IMR-90 (cell line): ENCODE results near the gene KIRREL1. TPM values are rescaled to one million over a fixed set of nuclear protein-coding genes. Genes with fewer than 3 reads are reported as not detected.

Experiments used
- ATAC-seq: fragments of 200-7000 bp; cut with Tn5 transposase; 2 replicates; pipeline ENCODE4 v1.9.1; 2020; ENCODE audit warnings: low read depth, mild to moderate bottlenecking, moderate library complexity
- BruUV-seq: library from RNA; stranded (reverse); fragments of 400-500 nt; replicated peaks from 2 replicates; lab custom pipeline; 2021; lab: Mats Ljungman, UMichigan
- CTCF ChIA-PET: fragments of 300-600 bp; formaldehyde crosslinking; extraction: SDS; loops from one replicate; lab custom pipeline; 2021; ENCODE audit warnings: antibody characterized with exemption; lab: Yijun Ruan, JAX
- POLR2A ChIA-PET: fragments of 300-600 bp; sonication (Branson Sonifier 250); formaldehyde crosslinking; loops from one replicate; lab custom pipeline; 2022; ENCODE audit warnings: antibody characterized with exemption; ENCODE audit not compliant: unreplicated experiment; lab: Charles Lee
- DNase-seq: peaks from one replicate; pipeline ENCODE4 v3.0.0; 2013
- H2AFZ ChIP-seq: replicated peaks from 2 replicates; pipeline ENCODE3; 2013; ENCODE audit warnings: low read length, mild to moderate bottlenecking; ENCODE audit not compliant: poor library complexity
- H2AK5ac ChIP-seq: 2 replicates; pipeline ENCODE4 v1.6.1; 2013; ENCODE audit warnings: low read depth, low read length, inconsistent platforms
- H2AK9ac ChIP-seq: replicated peaks from 2 replicates; pipeline ENCODE3; 2013; ENCODE audit warnings: mild to moderate bottlenecking, low read depth, low read length, moderate library complexity; ENCODE audit not compliant: poor library complexity
- H2BK120ac ChIP-seq: 2 replicates; pipeline ENCODE4 v1.6.1; 2013; ENCODE audit warnings: low read depth, low read length, inconsistent platforms
- H2BK15ac ChIP-seq: 3 replicates; pipeline ENCODE4 v1.6.1; 2013; ENCODE audit warnings: low read depth, low read length, inconsistent platforms
- H2BK20ac ChIP-seq: 2 replicates; pipeline ENCODE4 v1.6.1; 2013; ENCODE audit warnings: low read depth, mild to moderate bottlenecking, inconsistent platforms, low read length, moderate library complexity
- H2BK5ac ChIP-seq: 2 replicates; pipeline ENCODE4 v1.6.1; 2013; ENCODE audit warnings: mild to moderate bottlenecking, low read depth, low read length, inconsistent platforms; ENCODE audit not compliant: poor library complexity, severe bottlenecking
- H3K14ac ChIP-seq: replicated peaks from 2 replicates; pipeline ENCODE4 v1.6.1; 2013; ENCODE audit warnings: low read depth, low read length, inconsistent platforms
- H3K18ac ChIP-seq: 2 replicates; pipeline ENCODE4 v1.6.1; 2013; ENCODE audit warnings: low read depth, low read length, control low read depth
- H3K23ac ChIP-seq: 2 replicates; pipeline ENCODE4 v1.6.1; 2013; ENCODE audit warnings: low read depth, low read length, inconsistent platforms
- H3K27ac ChIP-seq: 2 replicates; pipeline ENCODE4 v1.5.1; 2013; ENCODE audit warnings: mild to moderate bottlenecking, control low read depth, low read length; ENCODE audit not compliant: insufficient read depth
- H3K27me3 ChIP-seq: 2 replicates; pipeline ENCODE4 v1.6.1; 2013; ENCODE audit warnings: low read length; ENCODE audit not compliant: control insufficient read depth, insufficient read depth
- H3K36me3 ChIP-seq: 2 replicates; pipeline ENCODE4 v1.6.1; 2013; ENCODE audit warnings: low read length, mixed read lengths; ENCODE audit not compliant: control insufficient read depth, insufficient read depth
- H3K4ac ChIP-seq: 2 replicates; pipeline ENCODE4 v1.6.1; 2013; ENCODE audit warnings: low read depth, low read length, inconsistent platforms
- H3K4me1 ChIP-seq: 2 replicates; pipeline ENCODE4 v1.6.1; 2013; ENCODE audit warnings: low read length, mixed read lengths; ENCODE audit not compliant: control insufficient read depth, insufficient read depth
- H3K4me2 ChIP-seq: 2 replicates; pipeline ENCODE4 v1.6.1; 2013; ENCODE audit warnings: low read depth, mild to moderate bottlenecking, control low read depth, low read length, moderate library complexity
- H3K4me3 ChIP-seq: 2 replicates; pipeline ENCODE4 v1.5.1; 2013; ENCODE audit warnings: low read depth, mild to moderate bottlenecking, control low read depth, low read length, moderate library complexity; ENCODE audit not compliant: insufficient read depth
- H3K56ac ChIP-seq: 2 replicates; pipeline ENCODE4 v1.6.1; 2013; ENCODE audit warnings: low read length, inconsistent platforms; ENCODE audit not compliant: insufficient read depth; ENCODE audit errors: extremely low read depth
- H3K79me1 ChIP-seq, 2 experiments: 2 replicates each; pipeline ENCODE4 v1.6.1; 2013; ENCODE audit warnings: low read length in 2 of 2, inconsistent platforms in 1 of 2, low read depth in 1 of 2
- H3K9ac ChIP-seq: 2 replicates; pipeline ENCODE4 v1.6.1; 2013; ENCODE audit warnings: low read depth, low read length, control low read depth
- H3K9me1 ChIP-seq: 2 replicates; pipeline ENCODE4 v1.6.1; 2013; ENCODE audit warnings: low read length, inconsistent platforms; ENCODE audit not compliant: insufficient read depth
- H3K9me3 ChIP-seq: 2 replicates; pipeline ENCODE4 v1.6.1; 2013; ENCODE audit warnings: low read length; ENCODE audit not compliant: control insufficient read depth, insufficient read depth
- H4K20me1 ChIP-seq: 2 replicates; pipeline ENCODE4 v1.6.1; 2013; ENCODE audit warnings: low read length, inconsistent platforms; ENCODE audit not compliant: insufficient read depth
- H4K5ac ChIP-seq: 2 replicates; pipeline ENCODE4 v1.6.1; 2013; ENCODE audit warnings: mild to moderate bottlenecking, low read depth, low read length, control low read depth
- H4K8ac ChIP-seq, 2 experiments: 2 replicates each; pipeline ENCODE4 v1.6.1; 2013; ENCODE audit warnings: low read depth in 2 of 2, low read length in 2 of 2, control low read depth in 1 of 2, inconsistent platforms in 1 of 2
- H4K91ac ChIP-seq: 2 replicates; pipeline ENCODE4 v1.6.1; 2013; ENCODE audit warnings: low read depth, low read length, inconsistent platforms; ENCODE audit not compliant: insufficient read depth
- MAFK ChIP-seq: IDR thresholded peaks from 2 replicates; pipeline ENCODE4 v1.6.1; 2012; ENCODE audit warnings: low read depth, low read length, improper control_type of control experiment
- MAZ ChIP-seq: IDR thresholded peaks from 2 replicates; pipeline ENCODE4 v1.6.1; 2012; ENCODE audit warnings: low read depth, mild to moderate bottlenecking, low read length, improper control_type of control experiment, moderate library complexity, borderline replicate concordance
- RCOR1 ChIP-seq: IDR thresholded peaks from 2 replicates; pipeline ENCODE4 v1.6.1; 2012; ENCODE audit warnings: mild to moderate bottlenecking, low read length, improper control_type of control experiment; ENCODE audit not compliant: insufficient replicate concordance
- WGBS, 2 experiments: methylation state at CpG; one replicate each; pipeline versions ENCODE4 v1.1.5 to v1.1.7; 2013; ENCODE audit warnings: missing lambda C conversion rate in 2 of 2; ENCODE audit not compliant: insufficient read length in 1 of 2; ENCODE audit errors: extremely low coverage in 2 of 2; 5-methylcytosine and 5-hydroxymethylcytosine counted together
- dilution Hi-C: fragments of 300-500 bp; cut with HindIII; formaldehyde crosslinking; loops from one replicate; pipeline ENCODE4 v1.14.3; 2018; ENCODE audit warnings: low sequenced_read_pairs; ENCODE audit not compliant: unreplicated experiment
- in situ Hi-C: fragments of 300-500 bp; cut with MboI; formaldehyde crosslinking; loops from 3 replicates; pipeline ENCODE4 v1.14.3; 2019; ENCODE audit warnings: low sequenced_read_pairs, inconsistent platforms, mixed read lengths
- intact Hi-C: fragments of 100-400 bp; cut with micrococcal nuclease; formaldehyde crosslinking; loops from 2 replicates; pipeline ENCODE4 v1.10.0; 2022
- polyA plus RNA-seq, 3 experiments: library from polyadenylated mRNA; depleted of rRNA; stranded (reverse); fragments of >200 nt; gene quantifications; 2 replicates each; pipeline ENCODE4 v1.2.3, GENCODE V29; 2012; ENCODE audit warnings: low replicate concordance in 1 of 3
- total RNA-seq: library from RNA; depleted of rRNA; stranded (reverse); fragments of >200 nt; gene quantifications from 2 replicates; pipeline ENCODE4 v1.2.3, GENCODE V29; 2012
- TF ChIP-seq, protein P1 (sequence below): fragments of 150-350 bp; IDR thresholded peaks from 2 replicates; pipeline ENCODE4 v1.6.1; 2017; ENCODE audit warnings: mild to moderate bottlenecking, antibody characterized with exemption, low read length, low read depth

KIRREL1 gene
- total and polyA plus RNA-seq, 2 of the 4 experiments (the other 2 are of a cell fraction), result 58.1 to 64.7 TPM

DNA sequence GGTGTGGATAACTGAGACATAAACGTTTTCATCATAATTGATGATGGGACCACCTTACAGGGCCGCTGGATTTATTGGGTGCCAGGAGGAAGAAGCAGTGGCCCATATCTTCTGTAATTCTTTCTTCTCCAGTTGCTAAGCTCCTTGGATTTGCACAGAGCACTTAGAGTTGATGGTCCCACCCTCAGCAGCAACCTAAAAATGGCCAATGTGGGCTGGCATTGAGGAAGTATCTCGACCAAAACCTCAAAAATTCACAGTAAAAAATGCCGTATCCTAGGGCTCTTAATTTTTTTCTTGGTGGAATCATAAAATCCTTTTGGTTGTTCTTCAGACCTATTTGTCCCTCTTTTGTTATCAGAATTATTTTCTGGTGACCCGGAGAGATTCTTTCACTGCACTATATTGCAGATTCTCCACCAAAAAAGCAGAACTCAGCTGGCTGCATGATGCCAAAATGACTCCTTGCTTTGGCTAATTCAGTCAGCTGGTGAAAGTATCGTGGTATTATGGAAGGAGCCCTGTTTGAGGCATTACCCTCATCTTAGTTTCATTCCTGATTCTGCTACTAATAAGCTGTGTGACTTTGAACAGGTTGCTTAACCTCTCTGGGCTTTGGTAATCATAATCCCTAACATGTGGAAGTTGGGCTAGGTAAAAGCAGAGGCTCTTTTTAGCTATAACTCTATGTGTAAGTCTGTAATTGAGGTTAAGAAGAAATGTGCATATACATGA lies 27.6 kb downstream of the KIRREL1 start:
- H2BK15ac ChIP-seq, result peak overlapping the region; percentile 75; the same call in 2 of the 3 replicates
- no CpG with 5 or more reads among the region's 6 CpGs for WGBS, 2 experiments
- peak overlapping the region; percentile 65 for H4K5ac ChIP-seq
- peak overlapping the region; percentile 100 for H3K18ac ChIP-seq
- H3K4me3 ChIP-seq, result no peak overlapping the region
- H3K9me3 ChIP-seq, result no peaks in the 10 kb centered on the region
- intact Hi-C loops (loop anchor here (2.0 kb wide), 1 partner anchor 16 kb away; no protein-coding TSS in a partner anchor), dilution Hi-C loops (no loop called here), in situ Hi-C loops (no loop called here)
- peaks cover under 1% of the 10 kb centered on the region; the same call in 1 of the 2 replicates for H4K20me1 ChIP-seq
- H3K4me1 ChIP-seq, result peaks cover 58% of the 10 kb centered on the region
- ChIA-PET POLR2A (interaction anchor here (0.6 to 2.2 kb wide), 2 partner anchors 10 to 82 kb away, joined by 8 to 25 read pairs; no protein-coding TSS in a partner anchor), CTCF (interaction anchor here (0.7 to 1.5 kb wide), 3 partner anchors 9 to 29 kb away, joined by 3 to 8 read pairs (median 3); no protein-coding TSS in a partner anchor)
- H3K23ac ChIP-seq, result peak overlapping the region; percentile 90
- peak overlapping the region; percentile 95 for H3K56ac ChIP-seq
- no TSS peak for BruUV-seq
- H3K9me1 ChIP-seq, result peaks cover 32% of the 10 kb centered on the region
- peaks cover 8% of the 10 kb centered on the region for H3K36me3 ChIP-seq
- peak overlapping the region; percentile 77 for H4K91ac ChIP-seq
- DNase-seq (no peak), ATAC-seq (no peak)
- peak overlapping the region; percentile 99 for H3K4ac ChIP-seq
- H3K4me2 ChIP-seq, result peak overlapping the region; percentile 46
- H3K9ac ChIP-seq, result peak overlapping the region; percentile 63
- H2AFZ ChIP-seq, result no peak overlapping the region
- peak overlapping the region; percentile 95 for H2AK5ac ChIP-seq
- peak overlapping the region; percentile 99 for H4K8ac ChIP-seq
- H2BK120ac ChIP-seq, result peak overlapping the region; percentile 99
- peak overlapping the region; percentile 5 for H2AK9ac ChIP-seq
- H3K27me3 ChIP-seq, result no peaks in the 10 kb centered on the region
- TF ChIP-seq RCOR1, result peak; percentile 15
- TF ChIP-seq, protein P1, sequence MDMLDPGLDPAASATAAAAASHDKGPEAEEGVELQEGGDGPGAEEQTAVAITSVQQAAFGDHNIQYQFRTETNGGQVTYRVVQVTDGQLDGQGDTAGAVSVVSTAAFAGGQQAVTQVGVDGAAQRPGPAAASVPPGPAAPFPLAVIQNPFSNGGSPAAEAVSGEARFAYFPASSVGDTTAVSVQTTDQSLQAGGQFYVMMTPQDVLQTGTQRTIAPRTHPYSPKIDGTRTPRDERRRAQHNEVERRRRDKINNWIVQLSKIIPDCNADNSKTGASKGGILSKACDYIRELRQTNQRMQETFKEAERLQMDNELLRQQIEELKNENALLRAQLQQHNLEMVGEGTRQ, result no peak
- no peak for TF ChIP-seq MAFK
- TF ChIP-seq MAZ, result no peak
- H3K27ac ChIP-seq, result peak overlapping the region; percentile 97
- peak overlapping the region; percentile 97 for H3K14ac ChIP-seq
- peaks cover 26 to 86% of the 10 kb centered on the region in 2 experiments for H3K79me1 ChIP-seq
- H2BK5ac ChIP-seq, result peak overlapping the region; percentile 96
- H2BK20ac ChIP-seq, result peak overlapping the region; percentile 72
